ENCODE data around the gene GRID2IP. TPM values are rescaled to one million over a fixed set of nuclear protein-coding genes. Genes with fewer than 3 reads are reported as not detected.

Gene GRID2IP
- total RNA-seq, 3 donors from 2014 or later (not counting 1 experiment from before 2014, with no cell fraction given) = 0.39 to 0.45 (median 0.40) TPM

DNA sequence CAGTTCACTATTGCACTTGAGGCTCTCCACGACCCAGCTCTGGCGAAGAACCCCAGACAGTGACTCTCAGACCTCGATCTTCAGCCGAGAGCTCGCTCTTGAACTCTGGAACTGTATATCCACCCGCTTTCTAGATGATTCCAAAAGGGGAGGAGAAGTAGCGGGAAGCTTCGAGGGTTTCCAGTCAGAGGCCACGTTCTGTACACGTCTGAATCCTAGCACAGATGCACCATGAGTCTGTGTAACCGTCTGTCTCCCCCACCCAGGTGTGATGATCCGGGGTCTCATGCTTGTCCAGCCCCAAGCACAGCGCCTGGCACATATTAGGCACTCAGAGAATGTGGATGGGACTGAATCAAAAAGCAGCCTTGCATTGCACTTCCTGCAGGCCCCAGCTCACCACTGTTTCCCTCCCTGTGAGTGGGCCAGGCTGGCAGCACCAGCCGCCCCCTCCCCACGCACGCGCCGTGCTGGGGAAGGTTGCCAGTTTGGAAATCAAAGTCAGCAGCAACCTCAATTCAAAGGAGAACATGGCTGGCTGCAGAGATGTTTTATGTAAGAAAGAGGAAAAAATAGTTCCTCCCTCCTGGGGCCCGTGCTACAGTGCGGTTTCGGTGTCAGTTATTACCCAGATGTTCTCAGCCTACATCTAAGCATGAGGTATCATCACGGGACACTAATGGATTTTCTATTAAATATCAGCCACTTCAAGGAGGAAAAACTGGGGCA is 5.7 kb downstream of the GRID2IP start:
- Histone ChIP-seq H3K27ac (ENCODE audit: low read length) (no peak overlapping the region), H3K9me3 (ENCODE audit: control insufficient read depth, insufficient read depth, low read length) (no peaks in the 10 kb centered on the region), H3K36me3 (ENCODE audit: control insufficient read depth, insufficient read depth, low read length) (no peaks in the 10 kb centered on the region), H3K27me3 (ENCODE audit: control insufficient read depth, insufficient read depth, low read length) (no peaks in the 10 kb centered on the region), H3K4me1 (ENCODE audit: control insufficient read depth, insufficient read depth, low read length) (peaks cover 9% of the 10 kb centered on the region), H3K4me3 (ENCODE audit: low read length) (no peak overlapping the region)
- Mint-ChIP-seq H3K9me3 (no peaks in the 10 kb centered on the region), H3K27me3 (ENCODE audit: low read depth in 2 of 2) (no peaks in the 10 kb centered on the region), H3K36me3 (no peaks in the 10 kb centered on the region), H3K4me3 (no peak overlapping the region), H3K27ac (no peak overlapping the region), H3K4me1 (no peaks in the 10 kb centered on the region)
- TF ChIP-seq, protein P1, sequence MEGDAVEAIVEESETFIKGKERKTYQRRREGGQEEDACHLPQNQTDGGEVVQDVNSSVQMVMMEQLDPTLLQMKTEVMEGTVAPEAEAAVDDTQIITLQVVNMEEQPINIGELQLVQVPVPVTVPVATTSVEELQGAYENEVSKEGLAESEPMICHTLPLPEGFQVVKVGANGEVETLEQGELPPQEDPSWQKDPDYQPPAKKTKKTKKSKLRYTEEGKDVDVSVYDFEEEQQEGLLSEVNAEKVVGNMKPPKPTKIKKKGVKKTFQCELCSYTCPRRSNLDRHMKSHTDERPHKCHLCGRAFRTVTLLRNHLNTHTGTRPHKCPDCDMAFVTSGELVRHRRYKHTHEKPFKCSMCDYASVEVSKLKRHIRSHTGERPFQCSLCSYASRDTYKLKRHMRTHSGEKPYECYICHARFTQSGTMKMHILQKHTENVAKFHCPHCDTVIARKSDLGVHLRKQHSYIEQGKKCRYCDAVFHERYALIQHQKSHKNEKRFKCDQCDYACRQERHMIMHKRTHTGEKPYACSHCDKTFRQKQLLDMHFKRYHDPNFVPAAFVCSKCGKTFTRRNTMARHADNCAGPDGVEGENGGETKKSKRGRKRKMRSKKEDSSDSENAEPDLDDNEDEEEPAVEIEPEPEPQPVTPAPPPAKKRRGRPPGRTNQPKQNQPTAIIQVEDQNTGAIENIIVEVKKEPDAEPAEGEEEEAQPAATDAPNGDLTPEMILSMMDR (IDR thresholded peaks at IDR 0.05) = no peak
- intact Hi-C loops (cut with micrococcal nuclease) = no loop called here
- 51% methylated on average over 22 of the region's 22 CpGs for WGBS (ENCODE audit: insufficient coverage)
- ATAC-seq (no peak), DNase-seq (peak in 1 of 2 donors; percentile 36)

DNA sequence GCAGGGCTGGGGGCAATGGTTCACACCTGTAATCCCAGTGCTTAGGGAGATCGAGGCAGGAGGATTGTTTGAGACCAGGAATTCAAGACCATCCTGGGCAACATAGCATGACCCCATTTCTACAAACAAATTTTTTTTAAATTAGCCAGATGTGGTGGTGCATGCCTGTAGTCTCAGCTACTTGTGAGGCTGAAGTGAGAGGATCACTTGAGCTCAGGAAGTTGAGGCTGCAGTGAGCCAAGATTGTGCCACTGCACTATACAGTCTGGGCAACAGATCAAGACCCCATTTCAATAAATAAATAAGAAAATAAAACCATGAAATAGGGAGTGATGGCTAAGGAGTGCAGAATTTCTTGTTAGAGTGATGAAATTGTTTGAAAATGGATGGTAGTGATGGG is 8.9 kb downstream of the GRID2IP start:
- intact Hi-C loops (cut with micrococcal nuclease) = no loop called here
- Histone ChIP-seq H3K36me3 (ENCODE audit: control insufficient read depth, insufficient read depth, low read length) (no peaks in the 10 kb centered on the region), H3K27ac (ENCODE audit: low read length) (no peak overlapping the region), H3K4me3 (ENCODE audit: low read length) (no peak overlapping the region), H3K9me3 (ENCODE audit: control insufficient read depth, insufficient read depth, low read length) (no peaks in the 10 kb centered on the region), H3K4me1 (ENCODE audit: control insufficient read depth, insufficient read depth, low read length) (peaks cover 9% of the 10 kb centered on the region), H3K27me3 (ENCODE audit: control insufficient read depth, insufficient read depth, low read length) (no peaks in the 10 kb centered on the region)
- Mint-ChIP-seq H3K36me3 (no peaks in the 10 kb centered on the region), H3K9me3 (no peaks in the 10 kb centered on the region), H3K4me1 (no peaks in the 10 kb centered on the region), H3K27me3 (ENCODE audit: low read depth in 2 of 2) (peaks cover 0 to 4% of the 10 kb centered on the region in 2 donors), H3K27ac (no peak overlapping the region), H3K4me3 (no peak overlapping the region)
- no peak for DNase-seq
- no peak for ATAC-seq
- TF ChIP-seq, protein P1 (IDR thresholded peaks at IDR 0.05) = no peak
- WGBS (ENCODE audit: insufficient coverage) = 89% methylated on average over 1 of the region's 1 CpG

DNA sequence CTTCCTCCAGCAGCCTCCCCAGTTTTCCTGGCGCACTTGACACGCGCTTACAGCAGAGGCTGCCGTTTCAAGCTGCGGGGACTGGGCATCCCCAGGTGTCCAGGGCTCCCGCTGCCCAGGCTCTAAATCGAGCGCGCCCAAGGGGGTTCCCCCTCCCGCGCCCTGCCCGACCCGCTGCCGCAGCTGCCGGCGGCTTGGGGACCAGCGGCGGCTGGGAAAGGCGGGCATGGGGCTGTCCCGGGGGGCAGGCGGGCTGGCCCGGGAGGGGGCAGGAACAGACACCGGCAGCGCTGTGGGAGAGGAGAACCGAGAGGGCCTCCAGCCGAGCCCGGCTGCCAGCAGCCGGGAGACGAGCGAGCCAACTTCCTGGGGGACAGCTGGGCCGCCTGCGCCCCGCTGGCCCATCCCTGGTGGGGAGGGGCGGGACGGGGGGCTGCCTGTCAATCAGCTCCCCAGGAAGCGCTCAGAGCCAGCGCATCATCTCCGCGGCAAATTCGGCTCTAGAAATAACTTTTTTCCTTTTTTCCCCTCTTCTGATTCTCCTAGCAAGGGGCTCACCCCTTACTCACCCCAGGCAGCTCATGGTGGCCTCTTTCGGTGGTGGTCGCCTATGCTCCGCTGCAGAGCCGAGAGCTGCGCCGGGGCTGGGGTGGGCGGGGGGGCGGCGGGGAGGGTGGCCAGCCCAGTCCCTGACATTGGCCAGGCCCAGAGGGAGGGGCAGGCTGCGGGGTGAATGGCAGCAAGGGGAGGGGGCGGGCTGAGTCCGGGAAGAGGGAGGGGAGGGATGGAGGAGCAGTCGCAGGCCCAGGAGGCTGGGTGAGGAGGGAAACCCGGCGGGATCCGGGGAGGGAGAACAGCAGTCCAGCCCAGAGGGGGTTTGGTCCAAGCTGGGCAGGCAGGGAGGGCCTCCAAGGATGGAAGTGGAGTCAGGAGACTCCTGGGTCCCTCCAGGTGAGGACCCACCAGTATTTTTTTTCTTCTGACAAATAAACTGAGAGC is 14.7 kb downstream of the GRID2IP start:
- peaks cover 3% of the 10 kb centered on the region for H3K27me3 ChIP-seq (ENCODE audit: control insufficient read depth, insufficient read depth, low read length)
- H3K36me3 ChIP-seq (ENCODE audit: control insufficient read depth, insufficient read depth, low read length) = no peaks in the 10 kb centered on the region
- H3K4me3 Mint-ChIP-seq = peak overlapping the region; percentile 21
- intact Hi-C loops (cut with micrococcal nuclease) = no loop called here
- peaks cover 0 to 14% of the 10 kb centered on the region in 2 donors for H3K27me3 Mint-ChIP-seq (ENCODE audit: low read depth in 2 of 2)
- peak overlapping the region; percentile 3 for H3K4me3 ChIP-seq (ENCODE audit: low read length)
- H3K27ac Mint-ChIP-seq = no peak overlapping the region
- TF ChIP-seq, protein P1 (IDR thresholded peaks at IDR 0.05) = no peak
- peaks cover 7 to 13% of the 10 kb centered on the region in 2 donors for H3K4me1 Mint-ChIP-seq
- H3K27ac ChIP-seq (ENCODE audit: low read length) = no peak overlapping the region
- H3K9me3 Mint-ChIP-seq = no peaks in the 10 kb centered on the region
- H3K9me3 ChIP-seq (ENCODE audit: control insufficient read depth, insufficient read depth, low read length) = no peaks in the 10 kb centered on the region
- peaks cover 15% of the 10 kb centered on the region for H3K4me1 ChIP-seq (ENCODE audit: control insufficient read depth, insufficient read depth, low read length)
- ATAC-seq = peak in 2 of 3 donors; percentile 34 to 53
- H3K36me3 Mint-ChIP-seq = no peaks in the 10 kb centered on the region
- DNase-seq = no peak
- 3% methylated on average over 53 of the region's 56 CpGs for WGBS (ENCODE audit: insufficient coverage)

All from natural killer cell (primary cell).